Esophagus squamous epithelium (tissue), 4 donors: ENCODE measurements around the gene DBN1.

Experiments
- POLR2A ChIP-seq, 4 donors: fragments of 450-650 bp; IDR thresholded peaks; one replicate each; pipeline ENCODE4 v1.6.1; 2017; ENCODE audit warnings: antibody characterized with exemption in 4 of 4, mild to moderate bottlenecking in 4 of 4, moderate library complexity in 3 of 4
- TF ChIP-seq, protein P1 (sequence below), 6 experiments: fragments of 450-650 bp in 4 of 6; fragments of 200-600 bp in 2 of 6; sonication (generic) in 2 of 6; IDR thresholded peaks; one replicate each; pipeline ENCODE4 v1.5.1; 2016 to 2019; ENCODE audit warnings: antibody characterized with exemption in 6 of 6, mild to moderate bottlenecking in 4 of 6, moderate library complexity in 4 of 6

DNA sequence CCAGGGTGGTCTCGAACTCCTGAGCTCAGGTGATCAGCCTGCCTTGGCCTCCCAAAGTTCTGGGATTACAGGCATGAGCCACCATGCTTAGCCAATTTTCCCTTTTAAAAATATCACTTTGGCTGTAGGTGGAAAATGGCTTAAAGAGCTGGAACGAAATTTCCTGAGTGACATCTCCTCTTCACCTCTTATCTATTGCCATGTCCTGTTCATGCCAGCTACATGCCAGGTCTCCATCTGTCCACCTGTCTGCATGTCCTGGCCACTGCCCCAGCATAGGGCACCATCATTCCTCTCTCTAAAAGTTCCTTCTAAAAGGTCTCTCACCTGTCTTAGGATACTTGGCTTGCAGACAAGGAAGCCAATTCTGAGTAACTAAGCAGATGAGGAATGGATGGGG, 49.8 kb downstream of the DBN1 start:
- TF ChIP-seq, protein P1, sequence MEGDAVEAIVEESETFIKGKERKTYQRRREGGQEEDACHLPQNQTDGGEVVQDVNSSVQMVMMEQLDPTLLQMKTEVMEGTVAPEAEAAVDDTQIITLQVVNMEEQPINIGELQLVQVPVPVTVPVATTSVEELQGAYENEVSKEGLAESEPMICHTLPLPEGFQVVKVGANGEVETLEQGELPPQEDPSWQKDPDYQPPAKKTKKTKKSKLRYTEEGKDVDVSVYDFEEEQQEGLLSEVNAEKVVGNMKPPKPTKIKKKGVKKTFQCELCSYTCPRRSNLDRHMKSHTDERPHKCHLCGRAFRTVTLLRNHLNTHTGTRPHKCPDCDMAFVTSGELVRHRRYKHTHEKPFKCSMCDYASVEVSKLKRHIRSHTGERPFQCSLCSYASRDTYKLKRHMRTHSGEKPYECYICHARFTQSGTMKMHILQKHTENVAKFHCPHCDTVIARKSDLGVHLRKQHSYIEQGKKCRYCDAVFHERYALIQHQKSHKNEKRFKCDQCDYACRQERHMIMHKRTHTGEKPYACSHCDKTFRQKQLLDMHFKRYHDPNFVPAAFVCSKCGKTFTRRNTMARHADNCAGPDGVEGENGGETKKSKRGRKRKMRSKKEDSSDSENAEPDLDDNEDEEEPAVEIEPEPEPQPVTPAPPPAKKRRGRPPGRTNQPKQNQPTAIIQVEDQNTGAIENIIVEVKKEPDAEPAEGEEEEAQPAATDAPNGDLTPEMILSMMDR (IDR thresholded peaks at IDR 0.05), result no peak
- TF ChIP-seq POLR2A (IDR thresholded peaks at IDR 0.05), result no peak
